Omental fat pad (tissue), 4 donors: ENCODE data around the gene ESYT2. TPM values are rescaled to one million over a fixed set of nuclear protein-coding genes. Genes with fewer than 3 reads are reported as not detected.

Experiments used
- ATAC-seq: fragments of 150-250 bp; one replicate; pipeline ENCODE4 v1.9.1; 2016; ENCODE audit warnings: mild to moderate bottlenecking, moderate library complexity; ENCODE audit not compliant: low FRiP score
- DNase-seq: peaks from one replicate; pipeline ENCODE4 v3.0.0-alpha.2; 2019; ENCODE audit warnings: low spot score
- CTCF ChIP-seq, 3 donors: fragments of 450-650 bp; IDR thresholded peaks; one replicate each; pipeline ENCODE4 v1.5.1; 2016 to 2017; ENCODE audit warnings: antibody characterized with exemption in 3 of 3, mild to moderate bottlenecking in 3 of 3, moderate library complexity in 2 of 3
- total RNA-seq, 4 donors: library from RNA; depleted of rRNA; stranded (reverse); fragments of >200 nt; gene quantifications; one replicate each; pipeline ENCODE4 v1.1.0, GENCODE V29; 2016

The ESYT2 gene
- total RNA-seq, 4 donors from 2014 or later: 81.9 to 151 (median 112) TPM

GRCh38 chr7:158682456-158682855, 146.9 kb downstream of the ESYT2 start:
- no peak for DNase-seq
- no peak for ATAC-seq
- no peak for TF ChIP-seq CTCF (IDR thresholded peaks at IDR 0.05)

Other genes starting within 250 kb of the ESYT2 start
- 1 to 10 TPM; 2.0 to 9.5 (median 2.6) TPM for gene PTPRN2, start 241.7 kb downstream of the ESYT2 start, total RNA-seq
- gene NCAPG2, start 124.7 kb downstream of the ESYT2 start, total RNA-seq: 1 to 10 TPM; 5.0 to 9.4 (median 8.7) TPM
- 10 to 100 TPM; 10.0 to 23.0 (median 13.4) TPM for gene DYNC2I1, start 27.0 kb upstream of the ESYT2 start, total RNA-seq